ENCODE measurements around the gene PIEZO2. TPM values are rescaled to one million over a fixed set of nuclear protein-coding genes. Genes with fewer than 3 reads are reported as not detected.

Gene PIEZO2
- total RNA-seq, 1 donor from 2014 or later, result 134 TPM

GRCh38 chr18:11147371-11147951 is 1.9 kb downstream of the PIEZO2 start:
- peaks cover 6% of the 10 kb centered on the region for H3K36me3 Mint-ChIP-seq (ENCODE audit: unreplicated experiment)
- peak overlapping the region; percentile 45 for H3K27ac Mint-ChIP-seq (ENCODE audit: unreplicated experiment)
- no peaks in the 10 kb centered on the region for H3K9me3 Mint-ChIP-seq (ENCODE audit: unreplicated experiment)
- TF ChIP-seq CTCF (IDR thresholded peaks at IDR 0.05), result no peak
- peak overlapping the region; percentile 96 for H3K4me3 Mint-ChIP-seq (ENCODE audit: unreplicated experiment)
- no peak for DNase-seq (ENCODE audit: extremely low spot score, unreplicated experiment)
- H3K4me1 Mint-ChIP-seq (ENCODE audit: unreplicated experiment), result peaks cover 60% of the 10 kb centered on the region
- no peaks in the 10 kb centered on the region for H3K27me3 Mint-ChIP-seq (ENCODE audit: unreplicated experiment)

GRCh38 chr18:11146947-11147345 is 2.4 kb downstream of the PIEZO2 start:
- peak overlapping the region; percentile 45 for H3K27ac Mint-ChIP-seq (ENCODE audit: unreplicated experiment)
- no peak for DNase-seq (ENCODE audit: extremely low spot score, unreplicated experiment)
- H3K4me3 Mint-ChIP-seq (ENCODE audit: unreplicated experiment), result peak overlapping the region; percentile 96
- H3K9me3 Mint-ChIP-seq (ENCODE audit: unreplicated experiment), result no peaks in the 10 kb centered on the region
- H3K27me3 Mint-ChIP-seq (ENCODE audit: unreplicated experiment), result no peaks in the 10 kb centered on the region
- no peak for TF ChIP-seq CTCF (IDR thresholded peaks at IDR 0.05)
- H3K4me1 Mint-ChIP-seq (ENCODE audit: unreplicated experiment), result peaks cover 60% of the 10 kb centered on the region
- peaks cover 6% of the 10 kb centered on the region for H3K36me3 Mint-ChIP-seq (ENCODE audit: unreplicated experiment)

GRCh38 chr18:11146238-11146946 is 3.0 kb downstream of the PIEZO2 start:
- H3K27me3 Mint-ChIP-seq (ENCODE audit: unreplicated experiment), result no peaks in the 10 kb centered on the region
- H3K4me3 Mint-ChIP-seq (ENCODE audit: unreplicated experiment), result peak overlapping the region; percentile 96
- TF ChIP-seq CTCF (IDR thresholded peaks at IDR 0.05), result no peak
- H3K27ac Mint-ChIP-seq (ENCODE audit: unreplicated experiment), result peak overlapping the region; percentile 61
- H3K36me3 Mint-ChIP-seq (ENCODE audit: unreplicated experiment), result peaks cover 9% of the 10 kb centered on the region
- peaks cover 60% of the 10 kb centered on the region for H3K4me1 Mint-ChIP-seq (ENCODE audit: unreplicated experiment)
- DNase-seq (ENCODE audit: extremely low spot score, unreplicated experiment), result no peak
- no peaks in the 10 kb centered on the region for H3K9me3 Mint-ChIP-seq (ENCODE audit: unreplicated experiment)

GRCh38 chr18:11145413-11146191 is 3.8 kb downstream of the PIEZO2 start:
- H3K27me3 Mint-ChIP-seq (ENCODE audit: unreplicated experiment), result no peaks in the 10 kb centered on the region
- DNase-seq (ENCODE audit: extremely low spot score, unreplicated experiment), result no peak
- peak overlapping the region; percentile 61 for H3K27ac Mint-ChIP-seq (ENCODE audit: unreplicated experiment)
- H3K9me3 Mint-ChIP-seq (ENCODE audit: unreplicated experiment), result no peaks in the 10 kb centered on the region
- H3K4me1 Mint-ChIP-seq (ENCODE audit: unreplicated experiment), result peaks cover 60% of the 10 kb centered on the region
- H3K4me3 Mint-ChIP-seq (ENCODE audit: unreplicated experiment), result peak overlapping the region; percentile 96
- no peak for TF ChIP-seq CTCF (IDR thresholded peaks at IDR 0.05)
- H3K36me3 Mint-ChIP-seq (ENCODE audit: unreplicated experiment), result peaks cover 16% of the 10 kb centered on the region

- Mint-ChIP-seq H3K27ac (ENCODE audit: unreplicated experiment) (no peak overlapping the region), H3K9me3 (ENCODE audit: unreplicated experiment) (no peaks in the 10 kb centered on the region), H3K36me3 (ENCODE audit: unreplicated experiment) (peaks cover 33% of the 10 kb centered on the region), H3K27me3 (ENCODE audit: unreplicated experiment) (no peaks in the 10 kb centered on the region), H3K4me1 (ENCODE audit: unreplicated experiment) (peaks cover 28% of the 10 kb centered on the region), H3K4me3 (ENCODE audit: unreplicated experiment) (no peak overlapping the region)
- DNase-seq (ENCODE audit: extremely low spot score, unreplicated experiment), result no peak
- TF ChIP-seq CTCF (IDR thresholded peaks at IDR 0.05), result no peak
Measured at GRCh38 chr18:11137400-11137799, 12.0 kb downstream of the PIEZO2 start.
